ENCODE measurements around the gene UMODL1.

UMODL1 gene

GRCh38 chr21:42047821-42048613 is 23.1 kb upstream of the UMODL1 start:
- no peak overlapping the region for H3K4me3 ChIP-seq (ENCODE audit: low read depth, low read length)
- TF ChIP-seq CTCF (IDR thresholded peaks at IDR 0.05; ENCODE audit: low read depth, low read length), result no peak
- no peaks in the 10 kb centered on the region for H3K27me3 ChIP-seq
- no peak for DNase-seq
- no peaks in the 10 kb centered on the region for H3K4me1 ChIP-seq
- no peaks in the 10 kb centered on the region for H3K9me3 ChIP-seq
- no peaks in the 10 kb centered on the region for H3K36me3 ChIP-seq

DNA sequence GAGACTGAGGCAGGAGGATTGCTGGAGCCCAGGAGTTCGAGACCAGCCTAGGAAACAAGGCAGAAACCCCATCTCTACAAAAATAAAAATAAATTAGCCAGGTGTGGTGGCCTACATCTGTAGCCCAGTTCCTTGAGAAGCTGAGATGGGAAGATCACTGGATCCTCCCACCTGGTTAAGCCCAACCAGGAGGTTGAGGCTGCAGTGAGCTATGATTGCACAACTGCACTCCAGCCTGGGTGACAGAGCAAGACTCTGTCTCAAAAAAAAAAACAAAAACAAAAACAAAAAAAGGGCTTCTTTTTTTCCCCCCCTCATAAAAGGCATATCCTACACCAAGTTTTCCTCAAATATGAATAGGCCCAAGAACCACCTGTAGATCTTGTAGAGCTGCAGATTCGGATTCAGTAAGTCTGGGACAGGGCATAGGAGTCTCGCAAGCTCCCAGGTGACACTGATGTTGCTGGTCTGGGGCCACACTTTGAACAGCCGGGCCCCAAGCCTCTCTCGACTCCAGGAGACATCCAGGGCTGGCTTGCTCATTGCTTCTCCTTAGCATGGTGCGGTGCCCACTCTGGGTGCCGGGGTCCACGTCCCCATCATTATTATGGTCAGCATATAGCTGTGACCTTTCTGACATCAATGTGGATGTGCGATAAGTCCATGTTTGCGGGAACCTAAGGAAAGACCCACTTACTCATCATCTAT is 22.1 kb upstream of the UMODL1 start:
- H3K36me3 ChIP-seq, result no peaks in the 10 kb centered on the region
- no peak for TF ChIP-seq CTCF (IDR thresholded peaks at IDR 0.05; ENCODE audit: low read depth, low read length)
- H3K4me1 ChIP-seq, result no peaks in the 10 kb centered on the region
- no peaks in the 10 kb centered on the region for H3K9me3 ChIP-seq
- DNase-seq, result no peak
- no peak overlapping the region for H3K4me3 ChIP-seq (ENCODE audit: low read depth, low read length)
- no peaks in the 10 kb centered on the region for H3K27me3 ChIP-seq

DNA sequence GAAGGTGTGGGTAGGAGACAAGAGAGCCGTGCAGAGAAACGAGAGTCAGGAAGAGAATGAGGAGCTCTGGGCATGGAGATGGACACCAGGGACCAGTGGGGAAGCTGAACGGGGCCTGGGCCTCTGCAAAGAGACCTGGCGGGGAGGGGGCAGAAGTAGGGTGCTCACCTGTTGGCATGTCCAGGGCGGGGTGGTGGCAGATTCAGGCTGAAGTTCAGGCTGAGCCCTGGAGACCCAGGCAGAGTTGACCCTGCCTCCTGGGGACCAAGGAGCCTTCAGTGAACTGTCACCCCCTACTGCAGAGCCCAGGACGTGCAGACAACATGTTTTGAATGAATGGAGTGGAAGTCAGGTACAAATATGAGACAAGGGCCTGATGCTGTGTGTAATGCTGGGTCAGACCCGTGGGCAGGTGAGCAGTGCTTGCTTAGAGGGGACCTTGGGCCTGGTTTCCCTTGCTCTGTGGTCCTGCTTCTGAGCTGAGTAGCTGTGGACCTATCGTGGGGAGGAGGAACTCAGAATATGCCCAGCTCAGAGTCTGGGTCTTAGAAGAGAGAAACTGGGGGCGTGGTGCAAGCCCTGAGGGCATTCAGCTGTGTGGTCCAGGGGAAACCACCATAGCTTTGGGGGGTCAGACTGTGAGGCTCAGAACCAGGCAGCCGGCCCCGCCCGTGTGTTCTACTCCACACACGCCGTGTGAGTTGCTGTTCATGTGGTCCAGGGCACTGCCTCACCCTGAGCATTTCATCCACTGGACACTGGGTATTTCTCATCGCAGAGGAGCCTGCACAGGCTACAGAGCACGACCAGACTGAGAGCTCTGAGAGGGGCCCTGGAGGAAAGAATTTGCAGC is 21.3 kb upstream of the UMODL1 start:
- Histone ChIP-seq H3K36me3 (no peaks in the 10 kb centered on the region), H3K4me1 (no peaks in the 10 kb centered on the region), H3K27me3 (no peaks in the 10 kb centered on the region), H3K9me3 (no peaks in the 10 kb centered on the region), H3K4me3 (ENCODE audit: low read depth, low read length) (no peak overlapping the region)
- no peak for TF ChIP-seq CTCF (IDR thresholded peaks at IDR 0.05; ENCODE audit: low read depth, low read length)
- DNase-seq, result no peak

DNA sequence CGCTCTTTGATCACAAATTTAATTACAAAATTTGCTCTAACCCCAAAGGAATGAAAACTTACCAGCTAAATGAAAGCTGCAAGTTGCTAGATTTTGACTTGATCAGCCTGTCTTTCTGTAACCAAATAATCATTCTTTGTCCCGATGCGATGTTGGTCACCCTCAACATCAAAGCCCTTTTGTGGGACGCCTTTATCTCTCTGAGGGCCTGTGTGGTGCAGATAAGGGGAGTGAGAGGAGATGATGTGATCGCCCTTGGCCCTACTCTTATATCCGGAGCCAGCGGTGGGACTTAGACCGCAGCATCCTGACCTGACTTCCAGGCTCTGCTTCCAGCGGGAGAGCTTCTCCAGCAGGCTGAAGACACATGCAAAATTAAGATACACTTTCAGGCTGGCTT is 19.3 kb upstream of the UMODL1 start:
- Histone ChIP-seq H3K27me3 (no peaks in the 10 kb centered on the region; the same call in 1 of the 2 replicates), H3K4me3 (ENCODE audit: low read depth, low read length) (no peak overlapping the region), H3K9me3 (no peaks in the 10 kb centered on the region), H3K4me1 (no peaks in the 10 kb centered on the region), H3K36me3 (no peaks in the 10 kb centered on the region)
- DNase-seq, result no peak
- no peak for TF ChIP-seq CTCF (IDR thresholded peaks at IDR 0.05; ENCODE audit: low read depth, low read length)

DNA sequence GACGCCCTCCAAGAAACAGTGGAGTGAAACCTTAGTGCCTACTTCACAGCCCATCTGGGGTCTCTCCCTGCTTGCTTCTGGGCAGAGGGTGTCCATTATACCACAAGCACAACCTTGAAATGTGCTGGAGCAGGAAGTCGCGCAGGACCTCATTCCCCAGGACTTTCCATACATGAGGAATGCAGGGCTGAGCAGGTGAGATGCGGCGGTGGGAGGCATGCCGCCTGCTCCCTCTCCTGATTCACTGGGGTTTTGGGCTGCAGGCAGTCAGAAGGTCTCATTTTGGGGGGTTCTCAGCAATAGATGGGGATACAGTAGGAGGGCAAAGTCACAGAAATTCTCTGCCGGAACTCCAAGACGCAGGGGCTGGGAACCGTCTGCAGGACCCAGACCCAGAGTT is 15.7 kb upstream of the UMODL1 start:
- Histone ChIP-seq H3K9me3 (no peaks in the 10 kb centered on the region), H3K36me3 (no peaks in the 10 kb centered on the region), H3K4me1 (no peaks in the 10 kb centered on the region), H3K4me3 (ENCODE audit: low read depth, low read length) (no peak overlapping the region), H3K27me3 (peaks cover 5% of the 10 kb centered on the region; the same call in 1 of the 2 replicates)
- DNase-seq, result no peak
- TF ChIP-seq CTCF (IDR thresholded peaks at IDR 0.05; ENCODE audit: low read depth, low read length), result no peak

Measured in BE2C (cell line).